Hepatocyte (in vitro differentiated cells): ENCODE data around the gene CD248. TPM values are rescaled to one million over a fixed set of nuclear protein-coding genes. Genes with fewer than 3 reads are reported as not detected.

Experiments
- DNase-seq: peaks from one replicate; pipeline ENCODE4 v3.0.0-alpha.2; 2016; ENCODE audit warnings: low spot score
- H2AFZ ChIP-seq: fragments of 200-600 bp; sonication (generic); 2 replicates; pipeline ENCODE4 v1.6.0; 2016; ENCODE audit warnings: antibody characterized with exemption, mild to moderate bottlenecking
- H3K27ac ChIP-seq: fragments of 200-600 bp; sonication (generic); 2 replicates; pipeline ENCODE4 v1.5.1; 2016; ENCODE audit warnings: mild to moderate bottlenecking
- H3K27me3 ChIP-seq: fragments of 200-600 bp; sonication (generic); 2 replicates; pipeline ENCODE4 v1.6.1; 2016
- H3K36me3 ChIP-seq: fragments of 200-600 bp; sonication (generic); replicated peaks from 2 replicates; pipeline ENCODE4 v1.5.1; 2016; ENCODE audit warnings: low read depth; ENCODE audit not compliant: insufficient read depth
- H3K4me1 ChIP-seq: fragments of 200-600 bp; sonication (generic); 2 replicates; pipeline ENCODE4 v1.5.1; 2016; ENCODE audit warnings: mild to moderate bottlenecking, moderate library complexity; ENCODE audit not compliant: insufficient read depth
- H3K4me2 ChIP-seq: fragments of 200-600 bp; sonication (generic); 2 replicates; pipeline ENCODE4 v1.6.0; 2016
- H3K4me3 ChIP-seq: fragments of 200-600 bp; sonication (generic); 2 replicates; pipeline ENCODE4 v1.5.1; 2016; ENCODE audit warnings: mild to moderate bottlenecking
- H3K79me2 ChIP-seq: fragments of 200-600 bp; sonication (generic); 2 replicates; pipeline ENCODE4 v1.6.0; 2017; ENCODE audit warnings: mild to moderate bottlenecking
- H3K9me2 ChIP-seq: fragments of 200-600 bp; sonication (generic); replicated peaks from 2 replicates; pipeline ENCODE4 v1.6.0; 2017; ENCODE audit warnings: mild to moderate bottlenecking; ENCODE audit not compliant: insufficient read depth
- H3K9me3 ChIP-seq: fragments of 200-600 bp; sonication (generic); 2 replicates; pipeline ENCODE4 v1.5.1; 2016; ENCODE audit warnings: low read depth, mild to moderate bottlenecking
- H4K20me1 ChIP-seq: fragments of 200-600 bp; sonication (generic); 2 replicates; pipeline ENCODE4 v1.6.0; 2016; ENCODE audit warnings: mild to moderate bottlenecking; ENCODE audit not compliant: insufficient read depth, poor library complexity, severe bottlenecking
- CTCF ChIP-seq: fragments of 200-600 bp; sonication (generic); IDR thresholded peaks from 2 replicates; pipeline ENCODE4 v1.5.1; 2016; ENCODE audit warnings: antibody characterized with exemption, mild to moderate bottlenecking; ENCODE audit not compliant: poor library complexity
- EZH2 ChIP-seq: fragments of 200-600 bp; sonication (generic); IDR thresholded peaks from 2 replicates; pipeline ENCODE4 v1.6.1; 2016; ENCODE audit warnings: antibody characterized with exemption, mild to moderate bottlenecking, borderline replicate concordance
- EZH2phosphoT487 ChIP-seq: fragments of 200-600 bp; sonication (generic); IDR thresholded peaks from one replicate; pipeline ENCODE4 v1.6.1; 2018; ENCODE audit warnings: antibody characterized with exemption, mild to moderate bottlenecking, low read depth, moderate library complexity; ENCODE audit not compliant: unreplicated experiment, severe bottlenecking
- WGBS: methylation state at CpG from one replicate; pipeline ENCODE4 v1.1.6; 2016; ENCODE audit warnings: low lambda C conversion rate; ENCODE audit errors: missing lambda C conversion rate; 5-methylcytosine and 5-hydroxymethylcytosine counted together
- polyA plus RNA-seq: library from polyadenylated mRNA; unstranded; fragments of >200 nt; fragmentation: Nextera tagmentation; extraction: Ambion mirVana; gene quantifications from 2 replicates; pipeline ENCODE4 v1.2.1, GENCODE V29; 2016
- total RNA-seq: library from RNA; depleted of rRNA; stranded (reverse); fragments of >200 nt; gene quantifications from 2 replicates; pipeline ENCODE4 v1.2.3, GENCODE V29; 2014

CD248 gene
- total RNA-seq, result 19.9 and 24.6 TPM in 2 replicates
- 210 and 250 TPM in 2 replicates for polyA plus RNA-seq

GRCh38 chr11:66316849-66317251 is at the start of gene CD248:
CD248 (minus strand) TSS chr11:66317044; CDS start chr11:66317027, 17 bp downstream.
- no peaks in the 10 kb centered on the region for H3K36me3 ChIP-seq
- H3K27ac ChIP-seq, result peak within 1 kb of the TSS; percentile 97
- H3K4me1 ChIP-seq, result peaks cover 23% of the 10 kb centered on the region
- peaks cover 29% of the 10 kb centered on the region for H3K79me2 ChIP-seq
- peak; percentile 84 for DNase-seq
- H3K9me2 ChIP-seq, result no peaks in the 10 kb centered on the region
- TF ChIP-seq CTCF (no peak), EZH2phosphoT487 (no peak), EZH2 (no peak)
- no peak within 1 kb of the TSS for H2AFZ ChIP-seq
- H4K20me1 ChIP-seq, result no peaks in the 10 kb centered on the region
- 35% methylated on average over 10 of the region's 29 CpGs for WGBS
- peak within 1 kb of the TSS; percentile 77 for H3K4me2 ChIP-seq
- no peaks in the 10 kb centered on the region for H3K27me3 ChIP-seq
- H3K9me3 ChIP-seq, result no peaks in the 10 kb centered on the region
- H3K4me3 ChIP-seq, result peak within 1 kb of the TSS; percentile 19

- no peaks in the 10 kb centered on the region for H3K27me3 ChIP-seq
- no peak overlapping the region for H3K4me2 ChIP-seq
- peak; percentile 4 for DNase-seq
- H3K4me1 ChIP-seq, result peaks cover 10% of the 10 kb centered on the region
- no peak overlapping the region for H3K4me3 ChIP-seq
- 90% methylated on average over 14 of the region's 14 CpGs for WGBS
- no peaks in the 10 kb centered on the region for H3K9me2 ChIP-seq
- no peaks in the 10 kb centered on the region for H4K20me1 ChIP-seq
- no peak overlapping the region for H2AFZ ChIP-seq
- peaks cover 4% of the 10 kb centered on the region for H3K79me2 ChIP-seq
- H3K36me3 ChIP-seq, result no peaks in the 10 kb centered on the region
- no peaks in the 10 kb centered on the region for H3K9me3 ChIP-seq
- no peak overlapping the region for H3K27ac ChIP-seq
- TF ChIP-seq CTCF, result no peak
- no peak for TF ChIP-seq EZH2phosphoT487
- TF ChIP-seq EZH2, result no peak
These were observed 49.1 kb upstream of the CD248 start for GRCh38 chr11:66365711-66366619.

GRCh38 chr11:66365166-66365565 is 48.3 kb upstream of the CD248 start:
- Histone ChIP-seq H3K27me3 (no peaks in the 10 kb centered on the region), H3K4me3 (no peak overlapping the region), H4K20me1 (no peaks in the 10 kb centered on the region), H3K36me3 (no peaks in the 10 kb centered on the region), H3K27ac (no peak overlapping the region), H3K9me3 (no peaks in the 10 kb centered on the region), H3K9me2 (no peaks in the 10 kb centered on the region), H3K4me1 (peaks cover 6% of the 10 kb centered on the region), H3K79me2 (peaks cover under 1% of the 10 kb centered on the region), H2AFZ (no peak overlapping the region), H3K4me2 (no peak overlapping the region)
- peak; percentile 6 for DNase-seq
- TF ChIP-seq EZH2phosphoT487, result no peak
- TF ChIP-seq EZH2, result no peak
- no peak for TF ChIP-seq CTCF
- 95% methylated on average over 6 of the region's 6 CpGs for WGBS
